Psoas muscle (tissue), 8 donors: Measurements from ENCODE around the gene TSPAN31. TPM values are rescaled to one million over a fixed set of nuclear protein-coding genes. Genes with fewer than 3 reads are reported as not detected.

Source experiments
- ATAC-seq, 4 donors: fragments of 200-7000 bp; cut with Tn5 transposase; one replicate each; pipeline ENCODE4 v1.9.1; 2020; ENCODE audit warnings: moderate library complexity in 3 of 4, mild to moderate bottlenecking in 2 of 4
- DNase-seq, 2 donors: peaks; one replicate each; pipeline ENCODE4 v3.0.0-alpha.2; 2020
- H3K27ac ChIP-seq: fragments of 200-600 bp; one replicate; pipeline ENCODE4 v1.8.0; 2022
- H3K27me3 ChIP-seq, 3 donors: fragments of 200-600 bp in 1 of 3; one replicate each; pipeline versions ENCODE4 v1.6.1 to v1.8.0; 2013 to 2022; ENCODE audit warnings: low read length in 2 of 3, mild to moderate bottlenecking in 2 of 3, moderate library complexity in 1 of 3; ENCODE audit not compliant: insufficient read depth in 3 of 3
- H3K36me3 ChIP-seq, 2 donors: fragments of 200-600 bp in 1 of 2; one replicate each; pipeline versions ENCODE4 v1.6.1 to v1.8.0; 2013 to 2022; ENCODE audit warnings: low read depth in 1 of 2, mild to moderate bottlenecking in 1 of 2, moderate library complexity in 1 of 2; ENCODE audit not compliant: insufficient read depth in 1 of 2
- H3K4me1 ChIP-seq: fragments of 200-600 bp; one replicate; pipeline ENCODE4 v1.8.0; 2022
- H3K4me3 ChIP-seq: fragments of 200-600 bp; one replicate; pipeline ENCODE4 v1.8.0; 2022; ENCODE audit warnings: mild to moderate bottlenecking
- H3K9me3 ChIP-seq: fragments of 200-600 bp; one replicate; pipeline ENCODE4 v1.8.0; 2022
- WGBS, 3 donors: extraction: QIAGEN DNeasy Blood & Tissue Kit; methylation state at CpG; one replicate each; pipeline versions ENCODE4 v1.1.6 to v1.1.7; 2013; 5-methylcytosine and 5-hydroxymethylcytosine counted together
- intact Hi-C, 2 donors: fragments of 100-400 bp; cut with DNase I; formaldehyde crosslinking; loops; one replicate each; pipeline versions ENCODE4 v1.11.0 to v1.14.2; 2022
- polyA plus RNA-seq, 3 donors: library from polyadenylated mRNA; stranded (reverse); fragments of 200-250 nt; gene quantifications; one replicate each; pipeline ENCODE4 v1.2.3, GENCODE V29; 2013
- total RNA-seq, 4 donors: library from RNA; stranded (reverse); fragmentation: NEBNext Ultra II Directional in 2 of 4; extraction: Animal tissue kit (Norgen Biotek cat#: 25700) in 2 of 4; gene quantifications; one replicate each; pipeline versions ENCODE4 v1.2.1 to v1.2.4, GENCODE V29; 2021 to 2023
- TF ChIP-seq, protein P1 (sequence below): fragments of 200-600 bp; IDR thresholded peaks from one replicate; pipeline ENCODE4 v1.8.0; 2022; ENCODE audit warnings: antibody characterized with exemption
- donor health status: healthy with polysubstance abuse.
- donor health status: DM: no; HTN: no; CAD: no; lungs with moderate emphysema.
- donor health status: Bipolar disorder and iron deficiency.
- donor health status: healthy.
- donor health status: DM: yes; HTN: yes; CAD: no.
- donor health status: DM: no; HTN: no; CAD: no.
- donor health status: DM: no; HTN: no; CAD: no.
- donor health status: DM: yes; HTN: yes; CAD: no.

Gene TSPAN31
- total and polyA plus RNA-seq, 7 donors: 14.6 to 31.2 (median 20.6) TPM

DNA sequence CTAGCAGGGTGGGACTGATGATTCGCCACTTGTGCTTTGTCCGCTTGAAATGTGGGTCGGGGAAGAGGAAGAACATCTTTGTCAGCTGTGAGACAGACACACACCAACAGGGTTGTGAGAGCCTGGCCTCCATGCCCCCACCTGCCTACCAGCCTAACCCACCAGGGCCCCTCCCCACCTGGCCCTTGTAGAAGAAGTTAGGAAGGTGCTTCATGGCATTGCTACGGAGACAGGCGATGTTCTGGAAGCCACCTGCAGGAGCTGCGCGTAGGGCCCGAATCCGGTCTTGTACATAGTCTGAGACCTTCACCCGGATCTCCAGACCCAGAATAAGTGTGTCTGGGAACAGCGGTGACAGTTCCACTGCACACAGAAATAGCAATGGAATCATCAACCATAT, 24.8 kb downstream of the TSPAN31 start:
- ATAC-seq (no peak), DNase-seq (no peak)
- Histone ChIP-seq H3K36me3 (peaks cover 7 to 34% of the 10 kb centered on the region in 2 donors), H3K4me3 (no peak overlapping the region), H3K9me3 (no peaks in the 10 kb centered on the region), H3K27me3 (peaks cover 0 to 23% (median 20%) of the 10 kb centered on the region in 3 donors), H3K27ac (no peak overlapping the region), H3K4me1 (peaks cover 24% of the 10 kb centered on the region)
- intact Hi-C loops: no loop called here
- TF ChIP-seq, protein P1, sequence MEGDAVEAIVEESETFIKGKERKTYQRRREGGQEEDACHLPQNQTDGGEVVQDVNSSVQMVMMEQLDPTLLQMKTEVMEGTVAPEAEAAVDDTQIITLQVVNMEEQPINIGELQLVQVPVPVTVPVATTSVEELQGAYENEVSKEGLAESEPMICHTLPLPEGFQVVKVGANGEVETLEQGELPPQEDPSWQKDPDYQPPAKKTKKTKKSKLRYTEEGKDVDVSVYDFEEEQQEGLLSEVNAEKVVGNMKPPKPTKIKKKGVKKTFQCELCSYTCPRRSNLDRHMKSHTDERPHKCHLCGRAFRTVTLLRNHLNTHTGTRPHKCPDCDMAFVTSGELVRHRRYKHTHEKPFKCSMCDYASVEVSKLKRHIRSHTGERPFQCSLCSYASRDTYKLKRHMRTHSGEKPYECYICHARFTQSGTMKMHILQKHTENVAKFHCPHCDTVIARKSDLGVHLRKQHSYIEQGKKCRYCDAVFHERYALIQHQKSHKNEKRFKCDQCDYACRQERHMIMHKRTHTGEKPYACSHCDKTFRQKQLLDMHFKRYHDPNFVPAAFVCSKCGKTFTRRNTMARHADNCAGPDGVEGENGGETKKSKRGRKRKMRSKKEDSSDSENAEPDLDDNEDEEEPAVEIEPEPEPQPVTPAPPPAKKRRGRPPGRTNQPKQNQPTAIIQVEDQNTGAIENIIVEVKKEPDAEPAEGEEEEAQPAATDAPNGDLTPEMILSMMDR: no peak
- 95% methylated on average over 11 of the region's 11 CpGs for WGBS, 3 donors

DNA sequence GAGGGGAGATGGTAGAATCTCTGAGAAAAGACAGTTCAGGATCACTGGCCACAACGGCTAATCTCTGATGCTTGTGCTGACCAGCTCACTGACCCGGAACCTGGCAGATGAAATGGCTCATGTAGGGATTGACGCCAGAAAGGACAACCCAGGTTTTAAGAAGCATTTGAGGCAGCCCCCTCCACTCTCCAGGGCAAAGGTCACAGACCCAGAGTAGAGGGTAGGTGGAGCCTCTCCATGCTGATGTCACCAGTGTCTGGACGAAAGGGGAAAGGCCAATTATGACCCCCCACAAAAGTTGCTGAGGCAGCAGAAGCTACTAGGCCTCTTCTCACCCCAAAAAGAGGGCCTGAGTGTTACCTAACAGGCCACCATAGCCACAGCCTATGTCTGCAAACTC, 25.9 kb downstream of the TSPAN31 start:
- Histone ChIP-seq H3K27ac (peak overlapping the region; percentile 92), H3K9me3 (no peaks in the 10 kb centered on the region), H3K36me3 (peaks cover 7 to 42% of the 10 kb centered on the region in 2 donors), H3K4me3 (peak overlapping the region; percentile 89), H3K4me1 (peaks cover 17% of the 10 kb centered on the region), H3K27me3 (peaks cover 0 to 12% (median 10%) of the 10 kb centered on the region in 3 donors)
- DNase-seq: no peak
- TF ChIP-seq, protein P1: no peak
- intact Hi-C loops: no loop called here
- WGBS, 3 donors: 77 to 93% (median 86%) methylated on average over 4 of the region's 4 CpGs
- ATAC-seq: no peak

DNA sequence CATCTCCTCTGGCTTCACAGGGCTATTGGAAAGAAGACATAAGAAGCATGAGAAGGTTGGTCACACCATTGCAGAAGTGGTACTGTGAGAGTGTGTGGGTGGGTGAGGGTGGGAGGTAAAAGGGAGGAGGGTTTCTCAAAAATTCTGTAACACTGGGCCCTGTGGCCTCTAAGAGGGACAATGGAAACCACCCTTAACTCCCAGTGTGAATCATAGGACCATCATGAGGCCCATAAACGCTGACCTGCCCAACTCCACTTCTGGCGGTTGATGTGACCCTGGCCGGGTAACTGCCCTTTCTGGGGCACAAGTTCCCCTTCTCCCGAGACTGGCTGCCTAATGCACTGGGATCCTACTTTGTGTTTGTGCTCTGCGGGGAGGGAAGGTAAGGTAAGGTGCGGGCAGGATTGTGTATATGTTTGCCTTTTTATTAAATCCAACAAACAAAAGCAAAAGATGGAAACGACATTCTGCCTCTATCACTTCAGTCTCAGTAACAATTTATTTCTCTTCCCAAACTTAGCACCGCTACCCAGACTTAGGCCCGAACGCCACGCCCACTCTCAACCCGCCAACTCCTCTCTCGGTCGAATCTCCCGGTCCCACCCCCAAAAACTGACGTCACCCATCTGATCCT, 26.5 kb downstream of the TSPAN31 start:
- peaks cover 0 to 6% (median 5%) of the 10 kb centered on the region in 3 donors for H3K27me3 ChIP-seq
- H3K9me3 ChIP-seq: no peaks in the 10 kb centered on the region
- DNase-seq (peak; percentile 90 to 93), ATAC-seq (peak; percentile 71 to 79 (median 74))
- H3K4me1 ChIP-seq: peaks cover 11% of the 10 kb centered on the region
- H3K36me3 ChIP-seq: peaks cover 7 to 45% of the 10 kb centered on the region in 2 donors
- H3K4me3 ChIP-seq: peak overlapping the region; percentile 89
- intact Hi-C loops: no loop called here
- peak overlapping the region; percentile 92 for H3K27ac ChIP-seq
- 1 to 3% (median 2%) methylated on average over 16 of the region's 16 CpGs for WGBS, 3 donors
- TF ChIP-seq, protein P1: no peak

DNA sequence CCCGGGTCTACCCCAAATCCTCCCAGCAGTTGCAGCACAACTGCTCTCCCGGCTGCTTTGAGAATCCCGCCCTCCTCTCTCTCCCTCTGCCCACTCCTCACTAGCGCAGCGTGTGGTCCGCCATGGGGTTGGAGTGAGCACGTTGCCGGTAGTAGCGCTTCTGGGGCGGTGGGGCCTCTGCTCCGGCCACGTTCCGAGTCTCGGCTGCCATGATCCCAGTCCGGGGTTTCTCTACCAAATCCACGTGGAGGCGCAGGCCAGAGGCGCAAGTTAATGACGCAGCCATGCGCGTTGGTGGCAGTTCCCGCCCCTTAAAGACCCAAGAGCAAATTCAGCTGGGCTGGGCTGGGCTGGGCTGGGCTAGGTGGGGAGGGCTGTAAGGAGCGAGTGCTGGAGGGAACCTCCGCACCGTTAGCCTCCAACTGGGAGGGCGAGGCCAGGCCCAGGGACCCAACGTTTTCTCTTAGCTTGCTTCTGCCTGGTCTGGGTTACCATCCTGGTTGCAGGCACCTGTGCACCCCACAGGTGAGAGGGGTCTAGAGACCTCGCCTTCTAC, 27.1 kb downstream of the TSPAN31 start, which contains the start of gene METTL1:
Gene METTL1, minus strand, starts transcription at position 233 of the 556 bp plus-strand sequence. Its CDS starts 22 bp downstream, at position 211.
- DNase-seq (peak; percentile 95 to 97), ATAC-seq (peak; percentile 96 to 97 (median 96))
- Histone ChIP-seq H3K27ac (peak within 1 kb of the TSS; percentile 92), H3K4me3 (peak within 1 kb of the TSS; percentile 89), H3K27me3 (peaks cover 0 to 1% (median 0%) of the 10 kb centered on the region in 3 donors), H3K9me3 (no peaks in the 10 kb centered on the region), H3K4me1 (peaks cover 6% of the 10 kb centered on the region), H3K36me3 (peaks cover 7 to 45% of the 10 kb centered on the region in 2 donors)
- TF ChIP-seq, protein P1: no peak
- intact Hi-C loops: no loop called here
- WGBS, 3 donors: 0% methylated on average over 28 of the region's 28 CpGs
